ENCODE data around the gene MAP3K12. TPM values are rescaled to one million over a fixed set of nuclear protein-coding genes. Genes with fewer than 3 reads are reported as not detected.

The MAP3K12 gene
- total RNA-seq, 1 experiment from 2014 or later: 3.9 TPM

- H3K4me1 ChIP-seq: no peaks in the 10 kb centered on the region
- TF ChIP-seq, protein P1, sequence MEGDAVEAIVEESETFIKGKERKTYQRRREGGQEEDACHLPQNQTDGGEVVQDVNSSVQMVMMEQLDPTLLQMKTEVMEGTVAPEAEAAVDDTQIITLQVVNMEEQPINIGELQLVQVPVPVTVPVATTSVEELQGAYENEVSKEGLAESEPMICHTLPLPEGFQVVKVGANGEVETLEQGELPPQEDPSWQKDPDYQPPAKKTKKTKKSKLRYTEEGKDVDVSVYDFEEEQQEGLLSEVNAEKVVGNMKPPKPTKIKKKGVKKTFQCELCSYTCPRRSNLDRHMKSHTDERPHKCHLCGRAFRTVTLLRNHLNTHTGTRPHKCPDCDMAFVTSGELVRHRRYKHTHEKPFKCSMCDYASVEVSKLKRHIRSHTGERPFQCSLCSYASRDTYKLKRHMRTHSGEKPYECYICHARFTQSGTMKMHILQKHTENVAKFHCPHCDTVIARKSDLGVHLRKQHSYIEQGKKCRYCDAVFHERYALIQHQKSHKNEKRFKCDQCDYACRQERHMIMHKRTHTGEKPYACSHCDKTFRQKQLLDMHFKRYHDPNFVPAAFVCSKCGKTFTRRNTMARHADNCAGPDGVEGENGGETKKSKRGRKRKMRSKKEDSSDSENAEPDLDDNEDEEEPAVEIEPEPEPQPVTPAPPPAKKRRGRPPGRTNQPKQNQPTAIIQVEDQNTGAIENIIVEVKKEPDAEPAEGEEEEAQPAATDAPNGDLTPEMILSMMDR (IDR thresholded peaks at IDR 0.05; ENCODE audit: insufficient read depth in 1 of 2, low read depth in 1 of 2, low read length in 1 of 2, severe bottlenecking in 1 of 2, unreplicated experiment in 1 of 2): no peak
- intact Hi-C loops (cut with micrococcal nuclease; ENCODE audit: unreplicated experiment): no loop called here
- no peak for DNase-seq
- Mint-ChIP-seq H3K27me3 (ENCODE audit: insufficient read depth, unreplicated experiment) (no peaks in the 10 kb centered on the region), H3K27ac (ENCODE audit: unreplicated experiment) (peak overlapping the region; percentile 1), H3K9me3 (ENCODE audit: unreplicated experiment) (no peaks in the 10 kb centered on the region), H3K36me3 (ENCODE audit: insufficient read depth, unreplicated experiment) (peaks cover 88% of the 10 kb centered on the region), H3K4me1 (ENCODE audit: low read depth, unreplicated experiment) (no peaks in the 10 kb centered on the region), H3K4me3 (ENCODE audit: unreplicated experiment) (peak overlapping the region; percentile 51)
- no TSS peak for BruUV-seq (replicated peaks)
- ChIA-PET POLR2A (no interaction called here), CTCF (no interaction called here)
- H3K4me3 ChIP-seq (ENCODE audit: low read depth, low read length): no peak overlapping the region
- no peaks in the 10 kb centered on the region for H3K27me3 ChIP-seq (replicated peaks; ENCODE audit: control insufficient read depth, insufficient read depth, low read length)
- H3K36me3 ChIP-seq (ENCODE audit: control insufficient read depth, insufficient read depth, low read length): peaks cover 9% of the 10 kb centered on the region
- H3K9me3 ChIP-seq: no peaks in the 10 kb centered on the region
These were observed 15.3 kb downstream of the MAP3K12 start for GRCh38 chr12:53483979-53484377.

DNA sequence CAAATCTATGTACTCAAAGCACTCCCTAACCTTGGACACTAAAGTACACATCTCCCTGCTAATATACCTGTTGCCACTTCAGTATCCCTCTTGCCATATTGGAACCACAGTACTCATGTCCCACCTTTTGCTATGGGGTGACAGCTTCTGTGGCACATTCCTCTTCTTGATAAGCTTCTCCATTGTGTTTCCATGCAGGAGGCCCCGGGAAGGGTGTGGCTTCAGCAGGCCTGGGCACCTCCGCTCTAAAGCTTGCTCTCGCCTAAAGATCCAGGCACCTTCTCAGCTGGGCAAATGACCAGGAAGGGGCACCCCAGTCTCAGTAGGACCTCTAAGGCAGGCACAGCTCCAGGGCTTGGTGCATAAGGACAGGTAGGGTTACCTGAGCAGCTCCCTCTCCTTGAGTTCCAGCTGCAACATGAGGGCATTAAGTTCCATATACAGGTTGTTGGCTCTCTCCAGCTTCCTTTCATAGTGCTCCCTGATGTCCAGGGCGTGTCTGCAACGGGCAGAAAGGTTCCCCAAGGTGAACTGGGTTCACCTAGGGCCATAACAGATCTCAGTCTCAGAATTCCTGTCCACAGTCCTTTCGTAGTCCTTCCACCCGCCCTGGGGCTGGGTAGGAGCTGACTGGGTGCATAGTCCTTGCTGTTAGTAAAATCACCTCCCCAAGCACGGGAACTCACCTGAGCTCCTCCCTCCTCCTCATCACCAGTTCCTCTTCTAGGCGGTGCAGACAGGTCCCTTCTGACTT lies 15.9 kb downstream of the MAP3K12 start:
- Mint-ChIP-seq H3K4me1 (ENCODE audit: low read depth, unreplicated experiment) (no peaks in the 10 kb centered on the region), H3K27ac (ENCODE audit: unreplicated experiment) (peak overlapping the region; percentile 1), H3K36me3 (ENCODE audit: insufficient read depth, unreplicated experiment) (peaks cover 94% of the 10 kb centered on the region), H3K9me3 (ENCODE audit: unreplicated experiment) (no peaks in the 10 kb centered on the region), H3K4me3 (ENCODE audit: unreplicated experiment) (no peak overlapping the region), H3K27me3 (ENCODE audit: insufficient read depth, unreplicated experiment) (no peaks in the 10 kb centered on the region)
- no TSS peak for BruUV-seq (replicated peaks)
- intact Hi-C loops (cut with micrococcal nuclease; ENCODE audit: unreplicated experiment): no loop called here
- no peaks in the 10 kb centered on the region for H3K27me3 ChIP-seq (replicated peaks; ENCODE audit: control insufficient read depth, insufficient read depth, low read length)
- peaks cover 9% of the 10 kb centered on the region for H3K36me3 ChIP-seq (ENCODE audit: control insufficient read depth, insufficient read depth, low read length)
- peak; percentile 29 to 43 for DNase-seq
- TF ChIP-seq, protein P1 (IDR thresholded peaks at IDR 0.05; ENCODE audit: insufficient read depth in 1 of 2, low read depth in 1 of 2, low read length in 1 of 2, severe bottlenecking in 1 of 2, unreplicated experiment in 1 of 2): no peak
- no peaks in the 10 kb centered on the region for H3K9me3 ChIP-seq
- H3K4me3 ChIP-seq (ENCODE audit: low read depth, low read length): no peak overlapping the region
- CTCF ChIA-PET: interaction anchor here (0.9 to 1.3 kb wide), 2 partner anchors 16 to 17 kb away, joined by 3 to 4 read pairs; partner anchors contain the start of genes MAP3K12 and TARBP2
- no peaks in the 10 kb centered on the region for H3K4me1 ChIP-seq
- POLR2A ChIA-PET: interaction anchor here (0.5 kb wide), 1 partner anchor 17 kb away, joined by 3 read pairs; the partner anchor contains the start of gene TARBP2

GRCh38 chr12:53482626-53483168 lies 16.6 kb downstream of the MAP3K12 start:
- Mint-ChIP-seq H3K36me3 (ENCODE audit: insufficient read depth, unreplicated experiment) (peaks cover 98% of the 10 kb centered on the region), H3K4me3 (ENCODE audit: unreplicated experiment) (peak overlapping the region; percentile 10), H3K4me1 (ENCODE audit: low read depth, unreplicated experiment) (no peaks in the 10 kb centered on the region), H3K9me3 (ENCODE audit: unreplicated experiment) (no peaks in the 10 kb centered on the region), H3K27ac (ENCODE audit: unreplicated experiment) (peak overlapping the region; percentile 46), H3K27me3 (ENCODE audit: insufficient read depth, unreplicated experiment) (no peaks in the 10 kb centered on the region)
- no peaks in the 10 kb centered on the region for H3K9me3 ChIP-seq
- peak in 1 of 2 experiments; percentile 35 for DNase-seq
- POLR2A ChIA-PET: interaction anchor here (1.1 to 1.3 kb wide), 2 partner anchors 10 to 18 kb away, joined by 4 to 6 read pairs; partner anchors contain the start of gene TARBP2
- TF ChIP-seq, protein P1 (IDR thresholded peaks at IDR 0.05; ENCODE audit: insufficient read depth in 1 of 2, low read depth in 1 of 2, low read length in 1 of 2, severe bottlenecking in 1 of 2, unreplicated experiment in 1 of 2): no peak
- H3K4me3 ChIP-seq (ENCODE audit: low read depth, low read length): no peak overlapping the region
- intact Hi-C loops (cut with micrococcal nuclease; ENCODE audit: unreplicated experiment): loop anchor here (1.0 kb wide), 1 partner anchor 26 kb away; no protein-coding TSS in a partner anchor
- no TSS peak for BruUV-seq (replicated peaks)
- no peaks in the 10 kb centered on the region for H3K27me3 ChIP-seq (replicated peaks; ENCODE audit: control insufficient read depth, insufficient read depth, low read length)
- no peaks in the 10 kb centered on the region for H3K4me1 ChIP-seq
- CTCF ChIA-PET: interaction anchor here (0.7 to 1.8 kb wide), 8 partner anchors 10 to 162 kb away, joined by 3 to 8 read pairs (median 6); partner anchors contain the start of genes AAAS, MAP3K12 and TARBP2
- peaks cover 9% of the 10 kb centered on the region for H3K36me3 ChIP-seq (ENCODE audit: control insufficient read depth, insufficient read depth, low read length)
